Left renal cortex interstitium (tissue), 4 donors: ENCODE data around the gene MBNL2. TPM values are rescaled to one million over a fixed set of nuclear protein-coding genes. Genes with fewer than 3 reads are reported as not detected.

ENCODE experiments used
- DNase-seq, 4 donors: peaks; one replicate each; pipeline ENCODE4 v3.0.0-alpha.2; 2013; ENCODE audit warnings: low read depth in 4 of 4, low spot score in 2 of 4, missing footprints in 1 of 4
- polyA plus RNA-seq, 4 donors: library from polyadenylated mRNA; unstranded; fragments of 120-200 nt; gene quantifications; one replicate each; pipeline ENCODE4 v1.2.1, GENCODE V29; 2013; ENCODE audit not compliant: insufficient read length in 4 of 4

Gene MBNL2
- polyA plus RNA-seq, 4 donors = 59.5 to 68.6 (median 62.5) TPM

DNA sequence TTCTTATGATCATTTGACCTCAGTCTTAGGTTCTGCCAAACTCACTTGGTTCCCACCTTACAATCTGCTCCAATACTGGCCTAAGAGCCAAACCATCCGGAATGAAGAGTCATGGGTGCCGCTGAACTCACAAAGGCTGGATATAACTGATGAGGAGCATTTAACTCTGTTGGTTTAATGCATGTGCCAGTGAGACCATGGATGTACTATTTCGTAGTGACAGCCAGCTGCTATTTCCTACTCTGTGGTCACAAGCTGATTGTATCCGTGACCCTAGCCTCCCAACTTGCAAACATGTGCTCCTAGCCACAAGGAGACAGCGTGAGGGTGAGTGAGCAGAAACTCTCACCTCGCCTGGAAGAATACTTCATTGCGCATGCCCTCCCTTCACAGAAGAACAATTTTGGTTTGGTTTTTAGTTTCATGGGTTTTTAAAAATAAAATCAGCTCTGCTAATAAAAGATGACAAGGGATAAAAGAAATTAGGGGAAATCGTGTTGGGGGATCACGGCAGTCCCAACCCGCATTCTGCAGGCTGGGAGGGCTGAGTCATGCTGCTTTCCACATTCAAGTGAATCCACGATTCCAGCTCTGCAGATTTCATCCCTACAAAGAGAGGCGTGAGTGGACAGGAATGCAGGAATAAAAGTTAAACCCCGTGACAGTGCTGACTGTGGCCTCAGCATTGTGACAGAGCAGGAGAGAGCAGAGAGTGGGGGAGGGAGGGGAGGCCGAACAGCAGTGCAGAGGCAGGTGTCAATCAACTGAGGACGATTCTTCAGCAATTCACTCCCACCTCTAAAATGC is 145.1 kb downstream of the MBNL2 start:
- DNase-seq = no peak

DNA sequence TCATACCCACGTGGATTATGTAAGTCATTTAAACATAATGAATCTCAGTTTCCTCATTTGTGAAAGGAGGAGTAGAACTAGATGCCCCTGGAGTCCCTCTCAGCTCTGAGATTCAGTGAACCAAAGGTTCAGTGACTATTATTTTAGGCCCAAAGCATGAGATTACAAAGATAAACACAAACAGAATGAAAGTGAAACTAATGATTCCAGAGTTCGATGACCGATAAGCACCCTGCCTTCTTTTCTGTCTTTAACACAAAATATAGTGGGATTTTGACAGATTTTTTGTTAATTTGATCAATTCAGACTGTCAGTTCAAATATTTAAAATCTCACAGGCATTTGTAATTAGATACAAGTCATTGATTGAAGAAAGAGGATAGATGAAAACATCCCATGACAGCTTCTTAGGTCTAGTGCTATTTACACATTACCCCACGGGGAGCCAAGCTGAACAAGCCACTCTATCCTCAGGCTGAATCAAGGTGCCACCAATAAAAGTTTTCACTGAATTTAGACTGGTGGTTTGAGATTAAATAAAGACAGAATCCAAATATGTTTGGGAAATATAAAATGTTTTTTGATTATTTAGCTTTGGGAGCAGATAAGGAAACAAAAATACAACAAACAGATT is 147.2 kb downstream of the MBNL2 start:
- DNase-seq = no peak

DNA sequence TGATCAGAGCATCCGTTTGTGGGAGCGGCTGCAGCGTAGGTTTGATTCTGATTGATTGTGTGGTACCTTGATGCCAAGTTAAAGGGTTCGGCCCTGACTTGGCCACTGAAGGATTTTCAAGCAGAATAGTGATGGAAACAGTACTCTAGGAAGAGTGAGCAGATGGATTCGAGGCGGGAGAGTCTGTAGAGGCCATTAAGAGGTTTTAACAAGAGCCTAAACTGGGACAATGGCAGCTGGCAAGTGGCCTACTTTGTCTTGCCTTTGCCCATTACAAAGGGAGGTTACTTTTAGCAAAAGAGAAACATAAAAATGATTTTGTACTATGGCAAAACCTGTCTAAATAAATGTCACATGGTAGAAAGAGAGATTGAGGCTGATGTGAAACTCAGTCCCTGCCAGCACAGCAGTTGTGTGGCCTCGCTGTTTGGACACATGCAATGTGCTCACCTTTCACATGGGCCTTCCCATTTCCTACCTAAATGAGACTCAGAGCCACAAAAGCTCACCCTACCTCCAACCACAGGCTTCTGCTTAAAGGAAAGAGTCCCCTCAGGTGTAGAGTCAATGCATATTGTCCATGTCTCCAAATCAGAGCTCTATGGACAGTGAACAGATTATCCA is 149.5 kb downstream of the MBNL2 start:
- DNase-seq = no peak

DNA sequence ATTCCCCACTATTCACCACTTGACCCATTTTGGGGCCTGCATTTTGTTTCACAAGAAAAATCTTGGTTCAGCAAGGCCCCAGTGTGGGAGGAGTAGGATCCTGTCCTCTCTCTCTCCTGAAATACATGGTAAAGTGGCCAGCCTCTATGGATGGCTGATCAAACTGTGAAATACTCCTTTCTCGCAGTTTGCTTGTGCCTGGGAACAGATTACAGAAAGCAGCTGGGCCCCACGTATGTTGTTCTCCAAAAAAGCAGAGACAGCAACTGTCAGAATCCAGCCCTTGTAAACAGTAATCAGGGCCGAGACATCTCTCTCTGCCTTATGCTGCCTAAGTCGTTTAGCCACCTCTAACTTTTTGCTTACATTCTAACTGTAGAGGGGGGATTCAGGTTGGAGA is 150.8 kb downstream of the MBNL2 start:
- no peak for DNase-seq

DNA sequence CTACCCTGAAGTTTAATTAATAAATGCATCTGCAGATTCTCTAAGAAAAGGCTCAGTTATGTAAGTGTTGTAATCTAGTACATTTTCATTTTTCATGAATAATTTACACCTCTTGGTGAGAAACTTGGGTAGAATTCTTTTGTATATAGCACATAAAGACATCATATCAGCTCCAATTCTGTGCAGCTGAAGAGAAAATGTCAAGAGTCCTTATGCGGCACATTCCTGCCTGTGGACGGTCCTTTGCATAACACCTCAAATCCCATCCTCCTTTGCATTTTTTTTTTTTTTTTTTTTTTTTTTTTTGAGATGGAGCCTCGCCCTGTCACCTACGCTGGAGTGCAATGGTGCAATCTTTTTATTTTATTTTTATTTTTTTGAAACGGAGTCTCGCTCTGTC is 151.7 kb downstream of the MBNL2 start:
- DNase-seq = no peak

DNA sequence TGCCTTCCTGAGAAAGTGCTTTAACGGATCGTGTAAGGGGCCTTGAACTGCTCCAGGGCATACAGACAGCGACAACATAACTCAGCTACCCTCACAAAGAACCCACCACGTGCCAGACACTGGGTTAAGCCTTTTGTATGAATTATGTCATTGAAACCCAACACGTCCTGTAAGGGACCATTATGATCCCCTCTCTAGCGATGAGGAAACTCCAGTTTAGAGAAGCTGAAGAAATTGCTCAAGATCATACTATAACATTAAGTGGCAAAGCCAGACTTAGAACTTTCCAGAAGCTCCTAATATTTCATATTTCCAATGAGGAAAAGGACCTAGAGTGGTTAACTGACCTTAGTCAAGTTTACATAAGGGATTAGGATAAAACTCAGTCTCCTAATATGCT is 154.8 kb downstream of the MBNL2 start:
- no peak for DNase-seq

DNA sequence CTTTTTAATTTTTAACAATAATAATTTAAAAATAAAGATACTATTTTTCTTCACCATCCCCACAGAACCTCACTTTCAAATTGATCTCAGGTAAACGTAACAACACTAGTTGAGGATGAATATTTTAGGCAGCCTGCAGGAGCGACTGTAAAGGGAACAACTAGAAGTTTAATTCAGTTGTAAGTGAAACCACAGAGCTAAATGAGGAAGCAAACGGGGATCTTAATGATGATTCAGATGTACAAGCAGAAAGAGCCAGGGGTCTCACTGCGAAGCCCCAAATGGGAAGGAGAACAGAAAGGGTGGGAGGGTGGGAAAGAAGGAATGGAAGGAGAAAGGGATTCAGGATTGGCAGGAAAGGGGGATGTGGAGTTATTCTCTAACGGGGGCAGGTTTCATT is 157.3 kb downstream of the MBNL2 start:
- DNase-seq = no peak

DNA sequence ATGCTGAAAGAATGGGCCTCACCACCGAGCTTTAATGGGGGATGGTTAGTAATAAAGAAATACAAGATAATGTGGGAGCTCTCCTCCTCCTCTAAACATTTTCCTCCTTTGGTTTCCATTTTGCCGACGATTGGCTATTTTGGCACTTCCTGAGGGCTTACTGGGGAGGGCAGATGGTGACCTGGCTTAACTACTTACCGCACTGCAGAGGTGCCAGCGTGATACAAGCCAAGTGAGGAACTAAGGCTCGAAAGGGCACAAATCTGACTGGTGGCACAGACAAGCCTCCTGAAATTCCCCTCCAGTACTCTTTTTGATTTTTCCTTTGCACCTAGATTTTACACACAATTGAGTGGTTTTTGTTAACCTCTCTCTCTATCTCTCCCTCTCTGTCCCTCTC is 158.6 kb downstream of the MBNL2 start:
- DNase-seq = no peak

DNA sequence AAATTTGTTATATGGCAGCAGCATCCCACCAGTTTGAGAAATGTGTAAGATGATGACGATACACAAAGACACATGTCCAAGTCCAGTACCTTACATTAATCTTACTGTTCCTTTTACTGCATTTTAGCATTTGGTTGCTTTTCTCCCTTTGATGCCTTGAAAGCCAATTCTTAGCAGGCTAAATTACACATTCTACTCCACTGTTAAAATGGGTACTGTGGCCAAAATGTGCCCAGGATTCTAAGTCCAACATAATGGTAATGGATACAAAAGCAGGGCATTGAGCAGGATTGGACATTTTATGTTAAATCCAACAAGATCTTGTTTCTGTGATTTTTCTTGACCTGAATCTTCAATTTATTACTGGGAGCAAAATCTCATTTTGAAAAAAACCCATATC is 159.1 kb downstream of the MBNL2 start:
- DNase-seq = no peak

DNA sequence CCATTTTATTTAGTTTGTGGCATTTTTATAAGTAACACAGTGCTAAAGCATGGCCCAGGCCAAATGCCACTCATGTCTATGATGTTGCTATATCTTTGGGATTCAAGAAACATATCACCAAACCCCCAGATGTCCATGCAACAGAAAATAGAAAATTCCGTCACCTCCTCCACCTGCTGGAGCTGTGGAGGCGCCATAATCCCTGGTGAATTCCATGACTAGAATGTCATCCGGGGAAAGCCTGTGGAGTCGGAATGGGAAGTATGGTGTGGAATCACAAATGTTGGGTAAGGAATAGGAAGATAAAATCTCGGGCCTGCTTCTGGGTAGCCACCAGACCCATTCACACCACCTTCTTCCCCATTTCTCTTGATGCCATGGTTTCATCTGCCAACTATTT is 160.1 kb downstream of the MBNL2 start:
- no peak for DNase-seq

DNA sequence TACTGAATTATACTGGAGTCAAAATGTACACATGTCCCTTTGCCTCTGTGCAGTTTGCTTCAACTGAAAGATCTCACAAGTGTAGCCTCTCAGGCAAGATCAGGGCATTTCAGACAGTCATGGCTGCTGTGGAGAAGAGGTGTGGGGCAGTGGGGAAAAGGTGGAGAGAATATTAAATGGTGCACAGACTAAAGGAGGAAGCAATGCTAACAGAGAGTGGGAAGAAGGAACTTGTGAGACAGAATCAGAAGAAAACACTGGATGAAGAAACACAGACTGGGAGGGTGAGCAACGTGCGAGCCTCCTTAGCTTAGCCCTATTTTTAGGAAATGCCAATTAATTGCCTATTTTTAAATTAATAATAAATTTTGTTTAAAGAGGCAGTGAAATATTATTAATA is 162.2 kb downstream of the MBNL2 start:
- no peak for DNase-seq

DNA sequence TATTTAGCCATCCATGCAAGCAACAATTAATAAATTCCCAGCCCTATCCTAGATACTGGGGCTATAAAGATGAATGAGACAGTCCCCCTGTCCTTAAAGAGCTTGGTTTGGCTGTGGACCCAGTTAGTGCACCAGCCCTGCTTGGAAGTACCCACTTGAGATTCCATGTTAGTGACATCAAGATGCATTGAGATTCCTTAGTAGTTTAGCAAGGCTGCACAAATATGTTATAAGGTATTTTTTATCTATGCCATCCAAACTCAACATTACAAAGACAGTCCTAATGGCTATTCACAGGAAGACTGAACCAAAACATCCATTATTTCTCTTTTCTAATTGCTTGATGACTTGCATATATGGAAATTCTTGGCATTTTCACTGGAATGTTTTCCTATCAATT is 163.0 kb downstream of the MBNL2 start:
- no peak for DNase-seq

DNA sequence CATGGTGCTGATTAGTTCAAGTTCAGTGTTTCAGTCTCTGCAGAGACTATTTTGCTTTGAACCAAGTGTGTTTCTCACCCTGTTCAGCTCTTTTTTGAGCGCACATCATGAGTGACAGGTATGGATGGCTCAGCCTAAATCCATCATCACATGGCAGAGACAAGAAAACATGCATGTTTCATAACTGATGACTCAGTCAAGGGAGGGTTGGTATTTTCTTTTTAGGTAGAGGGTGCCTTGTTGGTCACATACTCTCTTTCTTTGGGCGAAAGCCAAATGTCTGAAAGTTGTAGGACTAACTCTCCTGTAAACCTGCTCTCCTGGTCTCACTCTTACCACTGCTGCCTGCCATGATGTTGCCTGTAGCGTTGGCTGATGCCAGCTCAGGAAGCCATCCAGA is 163.7 kb downstream of the MBNL2 start:
- no peak for DNase-seq

DNA sequence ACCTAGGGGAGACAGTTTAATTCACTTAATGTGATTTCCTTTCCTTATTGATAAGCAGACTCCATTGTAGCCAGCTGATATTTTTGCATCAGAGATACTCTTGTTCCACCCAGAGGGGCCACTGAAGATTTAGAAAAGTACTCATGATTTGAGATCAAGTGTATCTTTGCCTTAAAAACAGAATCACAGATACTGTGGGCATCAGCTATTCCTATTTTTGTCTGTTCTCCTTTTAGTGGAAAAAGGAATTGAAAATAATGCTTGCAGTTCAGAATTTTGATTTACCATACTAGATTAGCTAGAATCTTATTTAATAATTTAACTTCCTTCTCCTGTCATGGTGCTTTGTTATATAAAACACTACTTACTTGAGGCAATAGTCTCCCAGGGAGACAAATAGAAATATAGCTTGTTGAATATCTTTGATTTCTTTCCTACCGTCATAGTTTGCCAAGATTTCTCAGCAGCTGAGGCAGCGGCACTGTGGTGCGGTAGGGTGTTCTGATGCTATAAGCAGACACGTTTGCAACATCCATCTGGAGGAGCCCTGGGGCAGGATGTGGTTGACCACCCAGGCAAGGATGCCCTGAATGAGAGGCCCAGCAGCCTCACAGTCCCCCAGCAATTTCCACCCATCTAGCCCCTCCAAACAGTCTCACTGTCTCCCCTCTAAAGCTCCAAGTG is 164.8 kb downstream of the MBNL2 start:
- DNase-seq = no peak

DNA sequence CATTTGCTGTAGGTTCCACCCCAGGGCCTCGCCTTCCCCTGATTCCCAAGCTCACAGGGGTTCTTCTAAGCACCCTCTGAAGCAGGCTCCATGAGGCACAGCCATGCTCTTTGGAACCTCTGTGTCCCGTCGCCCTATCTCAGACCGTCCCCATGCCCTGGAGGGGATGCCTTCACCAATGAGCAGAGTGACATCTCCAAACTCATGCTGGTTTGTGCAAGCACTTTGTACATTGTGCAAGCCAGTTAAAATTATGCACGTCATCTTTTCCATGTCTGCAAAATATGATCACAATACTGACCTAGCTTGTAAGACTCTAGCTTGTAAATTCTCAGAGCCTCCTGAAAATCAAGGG is 165.3 kb downstream of the MBNL2 start:
- DNase-seq = no peak

DNA sequence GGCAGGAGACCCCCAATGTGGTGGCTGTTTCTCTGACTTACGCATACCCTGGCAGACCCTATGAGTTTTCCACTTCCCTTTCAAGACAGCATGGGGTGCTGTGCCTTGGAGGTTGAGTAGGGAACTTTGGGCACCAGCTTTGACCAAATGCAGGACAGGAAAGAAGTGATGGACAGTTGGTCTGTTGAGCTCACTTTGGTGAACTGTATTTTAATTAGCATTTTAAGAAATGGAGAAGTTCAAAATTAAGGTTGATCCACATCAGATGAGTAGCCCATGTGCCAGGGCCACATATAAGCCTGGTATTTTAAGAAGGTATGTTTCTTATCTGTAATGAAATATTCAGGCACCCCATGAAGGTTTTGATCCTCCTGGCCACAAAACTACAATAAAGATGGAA is 165.8 kb downstream of the MBNL2 start:
- DNase-seq = no peak

DNA sequence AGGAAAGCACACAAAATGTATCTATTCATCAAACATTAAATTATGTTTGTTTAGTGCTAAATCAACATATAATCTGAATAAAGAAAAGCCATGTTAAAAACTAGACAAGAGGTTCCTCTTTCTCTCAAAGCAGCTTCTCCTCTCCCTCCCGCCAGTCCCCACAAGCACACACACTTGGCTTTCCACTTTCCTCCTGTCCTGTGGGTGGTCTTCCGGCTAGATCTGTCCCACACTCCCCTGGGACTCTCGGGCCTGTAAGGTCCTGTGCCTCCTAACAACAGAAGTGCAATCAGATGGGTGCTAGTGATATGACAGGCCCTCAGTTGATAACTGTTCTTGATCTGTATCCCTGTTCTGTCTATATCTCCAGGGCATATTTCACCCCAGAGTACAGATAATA is 166.2 kb downstream of the MBNL2 start:
- no peak for DNase-seq

DNA sequence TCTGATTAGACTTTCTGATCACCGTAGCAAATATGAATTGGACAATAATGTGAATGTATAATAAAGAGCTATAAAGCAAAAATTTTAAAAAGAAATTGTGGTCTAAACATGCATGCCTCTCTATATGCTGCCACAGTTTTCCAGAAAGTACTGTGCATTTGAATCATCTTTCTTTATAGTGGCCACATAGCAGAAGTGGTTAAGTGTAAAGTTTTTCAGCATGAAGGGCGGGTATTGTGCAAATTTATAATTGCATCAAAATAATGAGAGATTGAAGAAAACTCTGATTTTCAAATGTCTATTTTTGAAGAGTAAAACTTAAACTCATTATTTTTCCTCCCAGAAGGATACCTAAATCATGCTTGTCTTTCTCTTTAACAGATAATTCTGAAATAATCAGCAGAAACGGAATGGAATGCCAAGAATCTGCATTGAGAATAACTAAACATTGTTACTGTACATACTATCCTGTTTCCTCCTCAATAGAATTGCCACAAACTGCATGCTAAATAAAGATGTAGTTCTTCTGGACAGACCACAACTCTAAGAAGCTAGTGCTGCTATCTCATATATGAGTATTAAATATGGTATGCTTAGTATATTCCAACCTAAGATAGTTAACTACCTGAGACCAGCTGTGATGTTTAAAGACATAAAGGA is 168.9 kb downstream of the MBNL2 start:
- no peak for DNase-seq

DNA sequence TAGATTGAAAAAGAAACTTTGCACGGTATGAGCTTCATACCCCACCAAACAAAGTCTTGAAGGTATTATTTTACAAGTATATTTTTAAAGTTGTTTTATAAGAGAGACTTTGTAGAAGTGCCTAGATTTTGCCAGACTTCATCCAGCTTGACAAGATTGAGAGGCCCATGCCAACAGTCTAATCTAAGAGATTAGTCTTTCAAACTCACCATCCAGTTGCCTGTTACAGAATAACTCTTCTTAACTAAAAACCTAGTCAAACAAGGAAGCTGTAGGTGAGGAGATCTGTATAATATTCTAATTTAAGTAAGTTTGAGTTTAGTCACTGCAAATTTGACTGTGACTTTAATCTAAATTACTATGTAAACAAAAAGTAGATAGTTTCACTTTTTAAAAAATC is 169.9 kb downstream of the MBNL2 start:
- DNase-seq = no peak

DNA sequence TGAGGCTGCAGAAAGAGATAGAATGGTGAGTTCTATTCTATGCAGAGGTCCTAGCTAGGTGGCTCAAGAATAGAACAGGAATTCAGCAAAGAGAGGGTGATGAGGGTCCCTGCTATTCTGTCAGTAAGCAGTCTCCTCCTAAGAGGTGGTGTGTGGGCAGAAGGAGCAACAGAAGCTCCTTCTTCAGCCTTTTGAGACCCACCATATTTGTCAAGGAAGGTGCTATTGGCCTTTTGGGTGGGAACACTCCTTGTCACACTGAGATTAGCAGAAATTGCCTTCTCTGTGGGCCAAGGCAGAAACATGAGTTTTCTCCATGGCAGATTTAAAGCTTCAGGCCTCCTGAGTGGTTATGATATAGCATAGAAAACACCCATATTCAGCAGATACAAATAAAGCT is 172.4 kb downstream of the MBNL2 start:
- DNase-seq = no peak
